Endothelial cell of umbilical vein (primary cell): ENCODE results near the gene SYNDIG1. TPM values are rescaled to one million over a fixed set of nuclear protein-coding genes. Genes with fewer than 3 reads are reported as not detected.

Experiments
- BruUV-seq: library from RNA; stranded (reverse); fragments of 400-500 nt; replicated peaks from 2 replicates; lab custom pipeline; 2021; lab: Mats Ljungman, UMichigan
- CTCF ChIA-PET: fragments of 300-600, 350-600 bp; sonication (Branson Sonifier 250); formaldehyde crosslinking; loops from one replicate; lab custom pipeline; 2021; ENCODE audit warnings: antibody characterized with exemption, inconsistent platforms; lab: Charles Lee
- POLR2A ChIA-PET: fragments of 300-600, 350-600 bp; sonication (Branson Sonifier 250); formaldehyde crosslinking; loops from one replicate; lab custom pipeline; 2021; ENCODE audit warnings: antibody characterized with exemption, inconsistent platforms; lab: Charles Lee
- DNase-seq: peaks from one replicate; pipeline ENCODE4 v3.0.0-alpha.2; 2011; ENCODE audit warnings: low read depth, low spot score
- FAIRE-seq: peaks from 2 replicates; lab custom pipeline; 2011; peaks lifted over from hg19 to GRCh38; lab: Jason Lieb, UNC
- H2AFZ ChIP-seq: 2 replicates; pipeline ENCODE4 v1.6.0; 2012; ENCODE audit warnings: low read depth, low read length, control low read depth, inconsistent platforms
- H3K27ac ChIP-seq: 2 replicates; pipeline ENCODE4 v1.5.1; 2011; ENCODE audit warnings: low read depth, mild to moderate bottlenecking, control low read depth, low read length, moderate library complexity; ENCODE audit not compliant: insufficient read depth
- H3K27me3 ChIP-seq, 2 experiments: 2 replicates each; pipeline versions ENCODE4 v1.6.0 to v1.6.1; 2011; ENCODE audit warnings: low read length in 2 of 2, mixed read lengths in 1 of 2; ENCODE audit not compliant: control insufficient read depth in 2 of 2, insufficient read depth in 2 of 2
- H3K36me3 ChIP-seq, 2 experiments: 2 replicates in 1 of 2; 3 replicates in 1 of 2; pipeline ENCODE4 v1.5.1; 2011; ENCODE audit warnings: low read length in 2 of 2, mild to moderate bottlenecking in 1 of 2, moderate library complexity in 1 of 2; ENCODE audit not compliant: control insufficient read depth in 2 of 2, insufficient read depth in 2 of 2; ENCODE audit errors: extremely low read depth in 1 of 2
- H3K4me1 ChIP-seq: 3 replicates; pipeline ENCODE4 v1.5.1; 2011; ENCODE audit warnings: mild to moderate bottlenecking, low read length; ENCODE audit not compliant: control insufficient read depth, insufficient read depth; ENCODE audit errors: extremely low read depth
- H3K4me2 ChIP-seq: 2 replicates; pipeline ENCODE4 v1.6.1; 2011; ENCODE audit warnings: low read length, control low read depth, mixed read lengths; ENCODE audit not compliant: insufficient read depth
- H3K4me3 ChIP-seq, 3 experiments: fragments of 200-600 bp in 1 of 3; sonication (generic), shearing (Covaris generic) in 1 of 3; replicated peaks in 1 of 3; 2 replicates each; pipeline ENCODE4 v1.5.1; 2011 to 2016; ENCODE audit warnings: control low read depth in 3 of 3, low read length in 3 of 3, mild to moderate bottlenecking in 2 of 3, inconsistent platforms in 1 of 3, low read depth in 1 of 3, moderate library complexity in 1 of 3; ENCODE audit not compliant: insufficient read depth in 1 of 3
- H3K79me2 ChIP-seq: 2 replicates; pipeline ENCODE4 v1.6.0; 2012; ENCODE audit warnings: low read length, inconsistent platforms; ENCODE audit not compliant: control insufficient read depth, insufficient read depth
- H3K9ac ChIP-seq: replicated peaks from 2 replicates; pipeline ENCODE3; 2011; ENCODE audit warnings: low read length, control low read depth; ENCODE audit not compliant: insufficient read depth; ENCODE audit errors: extremely low read depth
- H3K9me1 ChIP-seq: replicated peaks from 3 replicates; pipeline ENCODE4 v1.6.0; 2011; ENCODE audit warnings: mild to moderate bottlenecking, low read length; ENCODE audit not compliant: control insufficient read depth, insufficient read depth; ENCODE audit errors: extremely low read depth
- H3K9me3 ChIP-seq: replicated peaks from 2 replicates; pipeline ENCODE4 v1.5.1; 2012; ENCODE audit warnings: low read length, inconsistent platforms; ENCODE audit not compliant: control insufficient read depth, insufficient read depth
- H4K20me1 ChIP-seq: replicated peaks from 2 replicates; pipeline ENCODE3; 2011; ENCODE audit warnings: mild to moderate bottlenecking, low read length; ENCODE audit not compliant: control insufficient read depth, insufficient read depth; ENCODE audit errors: extremely low read depth
- CTCF ChIP-seq, 2 donors: IDR thresholded peaks; 1 replicate in 1 of 2; 2 replicates in 1 of 2; pipeline ENCODE4 v1.5.1; 2011; ENCODE audit warnings: low read length in 2 of 2, mild to moderate bottlenecking in 2 of 2, moderate library complexity in 2 of 2, control low read depth in 1 of 2, inconsistent platforms in 1 of 2, low read depth in 1 of 2; ENCODE audit not compliant: insufficient read depth in 1 of 2; ENCODE audit errors: extremely low read depth in 1 of 2
- EZH2 ChIP-seq: IDR thresholded peaks from 2 replicates; pipeline ENCODE4 v1.6.1; 2012; ENCODE audit warnings: borderline replicate concordance, low read depth, mild to moderate bottlenecking, moderate library complexity, low read length, inconsistent platforms; ENCODE audit not compliant: severe bottlenecking
- FOS ChIP-seq: IDR thresholded peaks from 2 replicates; pipeline ENCODE4 v1.6.1; 2011; ENCODE audit warnings: mild to moderate bottlenecking, low read length, moderate library complexity, borderline replicate concordance; ENCODE audit not compliant: insufficient read depth
- GATA2 ChIP-seq: IDR thresholded peaks from 2 replicates; pipeline ENCODE4 v1.7.0; 2011; ENCODE audit warnings: low read depth, mild to moderate bottlenecking, moderate library complexity, mixed read lengths, low read length; ENCODE audit not compliant: insufficient read length, insufficient read depth
- JUN ChIP-seq: IDR thresholded peaks from 2 replicates; pipeline ENCODE4 v1.6.1; 2011; ENCODE audit warnings: borderline replicate concordance, low read depth; ENCODE audit not compliant: insufficient read length, insufficient read depth
- MAX ChIP-seq: IDR thresholded peaks from 2 replicates; pipeline ENCODE4 v1.6.1; 2011; ENCODE audit not compliant: insufficient read depth, insufficient read length
- MYC ChIP-seq: IDR thresholded peaks from one replicate; pipeline ENCODE4 v1.6.1; 2011; ENCODE audit warnings: mild to moderate bottlenecking, low read depth, low read length
- POLR2A ChIP-seq: IDR thresholded peaks from 2 replicates; pipeline ENCODE4 v1.6.1; 2012; ENCODE audit warnings: low read depth, mild to moderate bottlenecking, control low read depth, low read length
- POLR2AphosphoS5 ChIP-seq: IDR thresholded peaks from 2 replicates; pipeline ENCODE4 v1.6.1; 2012; ENCODE audit warnings: low read depth, mild to moderate bottlenecking, control low read depth, low read length, moderate library complexity; ENCODE audit not compliant: insufficient read depth
- dilution Hi-C: fragments of 300-500 bp; cut with MboI; formaldehyde crosslinking; loops from one replicate; pipeline ENCODE4 v1.15.0; 2019; ENCODE audit warnings: low sequenced_read_pairs; ENCODE audit not compliant: extremely low pct_ligation_motif_present
- intact Hi-C: fragments of 100-400 bp; cut with micrococcal nuclease; formaldehyde crosslinking; loops from one replicate; pipeline ENCODE4 v1.10.0; 2022
- polyA plus RNA-seq, 4 experiments: library from polyadenylated mRNA; depleted of rRNA in 3 of 4; stranded (reverse) in 3 of 4; unstranded in 1 of 4; fragments of >200 nt; gene quantifications; 2 replicates each; pipeline versions ENCODE4 v1.2.1 to v1.2.3, GENCODE V29; 2011 to 2012; ENCODE audit warnings: missing spikeins in 1 of 4
- total RNA-seq: library from RNA; stranded (reverse); gene quantifications from 2 replicates; pipeline ENCODE4 v1.2.3, GENCODE V29; 2021

Gene SYNDIG1
- total and polyA plus RNA-seq, 2 donors (not counting 3 experiments of a cell fraction or from before 2014, with no cell fraction given) = not detected

DNA sequence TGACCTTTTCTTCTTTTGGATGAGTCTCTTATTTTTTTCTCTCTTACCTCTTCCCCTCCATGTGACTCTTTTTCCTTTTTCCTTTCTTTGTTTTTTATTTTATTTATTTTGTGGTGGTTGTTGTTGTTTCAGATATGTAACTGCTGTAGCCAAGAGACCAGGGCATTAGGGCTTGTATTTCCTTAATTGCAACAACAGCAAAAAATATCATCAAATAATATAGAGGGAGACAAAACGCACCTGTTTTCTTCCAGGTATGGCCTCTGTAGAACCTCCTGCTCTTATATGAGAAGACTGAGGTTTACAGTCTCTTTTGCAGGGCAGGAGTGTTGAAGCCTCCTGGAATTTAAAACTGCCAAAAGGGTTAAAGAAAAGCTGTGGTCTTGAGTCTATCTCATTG, 149.3 kb downstream of the SYNDIG1 start:
- BruUV-seq = no TSS peak
- no peaks in the 10 kb centered on the region for H3K36me3 ChIP-seq
- no peaks in the 10 kb centered on the region for H3K4me1 ChIP-seq
- no peaks in the 10 kb centered on the region for H3K9me1 ChIP-seq
- no peaks in the 10 kb centered on the region for H4K20me1 ChIP-seq
- no peak for DNase-seq
- intact Hi-C loops = no loop called here
- H3K27me3 ChIP-seq = no peaks in the 10 kb centered on the region
- no peaks in the 10 kb centered on the region for H3K79me2 ChIP-seq
- H3K9me3 ChIP-seq = peaks cover 5% of the 10 kb centered on the region
- no peak overlapping the region for H3K9ac ChIP-seq
- POLR2A ChIA-PET = no interaction called here
- H3K4me2 ChIP-seq = no peak overlapping the region
- dilution Hi-C loops = no loop called here
- TF ChIP-seq MYC (no peak), MAX (no peak), POLR2A (no peak), CTCF (IDR thresholded peaks at IDR 0.05; ENCODE audit: extremely low read depth in 1 of 2, insufficient read depth in 1 of 2, low read depth in 1 of 2, low read length in 2 of 2) (no peak), GATA2 (no peak)
- CTCF ChIA-PET = no interaction called here
- H3K4me3 ChIP-seq = no peak overlapping the region
- H2AFZ ChIP-seq = no peak overlapping the region
- no peak for FAIRE-seq
- no peak overlapping the region for H3K27ac ChIP-seq

- H3K4me1 ChIP-seq = no peaks in the 10 kb centered on the region
- H3K27ac ChIP-seq = no peak overlapping the region
- H3K9me3 ChIP-seq = peaks cover 5% of the 10 kb centered on the region
- no peaks in the 10 kb centered on the region for H3K9me1 ChIP-seq
- H3K9ac ChIP-seq = no peak overlapping the region
- TF ChIP-seq POLR2A (no peak), FOS (no peak), GATA2 (no peak), MAX (no peak), MYC (no peak), EZH2 (no peak), JUN (no peak), POLR2AphosphoS5 (no peak), CTCF (IDR thresholded peaks at IDR 0.05; ENCODE audit: extremely low read depth in 1 of 2, insufficient read depth in 1 of 2, low read depth in 1 of 2, low read length in 2 of 2) (no peak)
- POLR2A ChIA-PET = no interaction called here
- CTCF ChIA-PET = no interaction called here
- no peaks in the 10 kb centered on the region for H3K79me2 ChIP-seq
- no peak overlapping the region for H2AFZ ChIP-seq
- H3K27me3 ChIP-seq = no peaks in the 10 kb centered on the region
- no peak for DNase-seq
- H3K4me3 ChIP-seq = no peak overlapping the region
- no TSS peak for BruUV-seq
- H3K4me2 ChIP-seq = no peak overlapping the region
- no peaks in the 10 kb centered on the region for H3K36me3 ChIP-seq
- intact Hi-C loops = no loop called here
- no peak for FAIRE-seq
- H4K20me1 ChIP-seq = no peaks in the 10 kb centered on the region
- dilution Hi-C loops = no loop called here
Measured at GRCh38 chr20:24619212-24619611, 149.8 kb downstream of the SYNDIG1 start.
